Activated CD4-positive, CD25-positive, alpha-beta regulatory T cell treated with anti-CD3 and anti-CD28 coated beads, Interleukin-2, amount 50 U/mL, for 72 hours (primary cell): ENCODE measurements around the gene CCDC144A.
"Not testable (repeated sequence)": the region's sequence is repeated elsewhere in the genome, so short reads cannot be mapped to it uniquely, and the experiment has no call there.

Experiments
- DNase-seq: peaks from one replicate; pipeline ENCODE4 v3.0.0; 2021

CCDC144A gene

GRCh38 chr17:16758177-16758576 is 68.1 kb downstream of the CCDC144A start:
- not testable (repeated sequence) for DNase-seq

- not testable (repeated sequence) for DNase-seq
These were observed 78.5 kb downstream of the CCDC144A start for GRCh38 chr17:16768290-16769175.

GRCh38 chr17:16772394-16773145 is 82.5 kb downstream of the CCDC144A start:
- not testable (repeated sequence) for DNase-seq

GRCh38 chr17:16773146-16773522 is 83.1 kb downstream of the CCDC144A start:
- not testable (repeated sequence) for DNase-seq

GRCh38 chr17:16787851-16788250 is 97.8 kb downstream of the CCDC144A start:
- not testable (repeated sequence) for DNase-seq

GRCh38 chr17:16788889-16789536 is 99.0 kb downstream of the CCDC144A start:
- DNase-seq = not testable (repeated sequence)

- DNase-seq = not testable (repeated sequence)
These were observed 99.6 kb downstream of the CCDC144A start for GRCh38 chr17:16789622-16790021.

- DNase-seq = not testable (repeated sequence)
These were observed 100.4 kb downstream of the CCDC144A start for GRCh38 chr17:16790313-16790871.

- DNase-seq = not testable (repeated sequence)
These were observed 104.2 kb downstream of the CCDC144A start for GRCh38 chr17:16794215-16794614.

GRCh38 chr17:16795894-16796293 is 105.9 kb downstream of the CCDC144A start:
- DNase-seq = not testable (repeated sequence)

GRCh38 chr17:16804851-16805250 is 114.8 kb downstream of the CCDC144A start:
- not testable (repeated sequence) for DNase-seq

- not testable (repeated sequence) for DNase-seq
These were observed 116.6 kb downstream of the CCDC144A start for GRCh38 chr17:16806599-16806998.

GRCh38 chr17:16807620-16808019 is 117.6 kb downstream of the CCDC144A start:
- not testable (repeated sequence) for DNase-seq

- DNase-seq = not testable (repeated sequence)
These were observed 120.2 kb downstream of the CCDC144A start for GRCh38 chr17:16810236-16810635.

- DNase-seq = not testable (repeated sequence)
These were observed 122.1 kb downstream of the CCDC144A start for GRCh38 chr17:16812126-16812525.

GRCh38 chr17:16814439-16814838 is 124.4 kb downstream of the CCDC144A start:
- DNase-seq = no peak

- DNase-seq = no peak
These were observed 127.2 kb downstream of the CCDC144A start for GRCh38 chr17:16817201-16817600.

GRCh38 chr17:16817940-16818339 is 127.9 kb downstream of the CCDC144A start:
- DNase-seq = not testable (repeated sequence)

- no peak for DNase-seq
These were observed 128.3 kb downstream of the CCDC144A start for GRCh38 chr17:16818340-16818739.

GRCh38 chr17:16818821-16819683 is 129.0 kb downstream of the CCDC144A start:
- no peak for DNase-seq

GRCh38 chr17:16820161-16820877 is 130.3 kb downstream of the CCDC144A start:
- no peak for DNase-seq
